OCI-LY1 (cell line): Measurements from ENCODE around the gene FRMD6.

Experiments used
- H2AFZ ChIP-seq: fragments of 200-600 bp; sonication (generic), shearing (Covaris generic); 2 replicates; pipeline ENCODE4 v1.6.0; 2014; ENCODE audit warnings: antibody characterized with exemption, mild to moderate bottlenecking, low read length
- H3F3A ChIP-seq: fragments of 200-600 bp; sonication (generic), shearing (Covaris generic); 2 replicates; pipeline ENCODE4 v1.6.0; 2014; ENCODE audit warnings: mild to moderate bottlenecking, antibody characterized with exemption, low read length, moderate library complexity; ENCODE audit not compliant: insufficient read depth
- H3K27ac ChIP-seq: fragments of 200-600 bp; sonication (generic); 2 replicates; pipeline ENCODE4 v1.5.1; 2014; ENCODE audit warnings: low read length, mixed run types, mild to moderate bottlenecking, low read depth; ENCODE audit not compliant: poor library complexity, severe bottlenecking
- H3K27me3 ChIP-seq: fragments of 200-600 bp; sonication (generic); 2 replicates; pipeline ENCODE4 v1.6.0; 2014; ENCODE audit warnings: antibody characterized with exemption, mild to moderate bottlenecking, low read length, moderate library complexity; ENCODE audit not compliant: insufficient read depth
- H3K36me3 ChIP-seq: fragments of 200-600 bp; sonication (generic); 2 replicates; pipeline ENCODE4 v1.6.1; 2014; ENCODE audit warnings: mild to moderate bottlenecking, antibody characterized with exemption, low read length, moderate library complexity, mixed read lengths; ENCODE audit not compliant: insufficient read depth
- H3K4me1 ChIP-seq: fragments of 200-600 bp; sonication (generic); 2 replicates; pipeline ENCODE4 v1.5.1; 2014; ENCODE audit warnings: mild to moderate bottlenecking, low read length, moderate library complexity; ENCODE audit not compliant: insufficient read depth, severe bottlenecking
- H3K4me2 ChIP-seq: fragments of 200-600 bp; sonication (generic), shearing (Covaris generic); 2 replicates; pipeline ENCODE4 v1.6.1; 2014; ENCODE audit warnings: low read length
- H3K4me3 ChIP-seq: fragments of 200-600 bp; sonication (generic); 2 replicates; pipeline ENCODE4 v1.5.1; 2014; ENCODE audit warnings: low read length, low read depth, mild to moderate bottlenecking, mixed read lengths; ENCODE audit not compliant: poor library complexity, severe bottlenecking
- H3K79me2 ChIP-seq: fragments of 200-600 bp; shearing (Covaris generic); 2 replicates; pipeline ENCODE4 v1.6.1; 2016; ENCODE audit warnings: mixed run types, low read length, mixed read lengths; ENCODE audit not compliant: insufficient read depth
- H3K9ac ChIP-seq: fragments of 200-600 bp; sonication (generic), shearing (Covaris generic); 2 replicates; pipeline ENCODE4 v1.6.1; 2014; ENCODE audit warnings: mild to moderate bottlenecking, low read length, mixed read lengths
- H3K9me2 ChIP-seq: fragments of 200-600 bp; sonication (generic), shearing (Covaris generic); 2 replicates; pipeline ENCODE4 v1.6.1; 2014; ENCODE audit warnings: low read depth, mild to moderate bottlenecking, low read length, mixed read lengths
- H3K9me3 ChIP-seq: fragments of 200-600 bp; shearing (Covaris generic); 2 replicates; pipeline ENCODE4 v1.6.1; 2014; ENCODE audit warnings: low read length, mixed read lengths
- H4K20me1 ChIP-seq: fragments of 200-600 bp; sonication (generic), shearing (Covaris generic); 2 replicates; pipeline ENCODE4 v1.6.0; 2016; ENCODE audit warnings: mild to moderate bottlenecking, low read length; ENCODE audit not compliant: insufficient read depth
- CTCF ChIP-seq: fragments of 200-600 bp; sonication (generic), shearing (Covaris generic); IDR thresholded peaks from 2 replicates; pipeline ENCODE4 v1.5.1; 2017; ENCODE audit warnings: mild to moderate bottlenecking, antibody characterized with exemption, low read length, moderate library complexity, mixed read lengths
- EZH2 ChIP-seq: fragments of 200-600 bp; sonication (generic), shearing (Covaris generic); IDR thresholded peaks from 2 replicates; pipeline ENCODE4 v1.8.0; 2017; ENCODE audit warnings: borderline replicate concordance, mixed run types, mild to moderate bottlenecking, antibody characterized with exemption, low read length, moderate library complexity, mixed read lengths

The FRMD6 gene

GRCh38 chr14:51609251-51609954 is 42.3 kb upstream of the FRMD6 start:
- Histone ChIP-seq H3K9ac (no peak overlapping the region), H3K4me2 (no peak overlapping the region), H3K9me2 (no peaks in the 10 kb centered on the region), H2AFZ (no peak overlapping the region), H3K79me2 (no peaks in the 10 kb centered on the region), H3K27me3 (no peaks in the 10 kb centered on the region), H3K27ac (no peak overlapping the region), H3K4me3 (no peak overlapping the region), H3K9me3 (no peaks in the 10 kb centered on the region), H3K36me3 (no peaks in the 10 kb centered on the region), H3K4me1 (no peaks in the 10 kb centered on the region), H3F3A (no peaks in the 10 kb centered on the region), H4K20me1 (no peaks in the 10 kb centered on the region)
- no peak for TF ChIP-seq EZH2
- TF ChIP-seq CTCF, result no peak

- Histone ChIP-seq H3F3A (no peaks in the 10 kb centered on the region), H3K9me3 (no peaks in the 10 kb centered on the region), H3K4me2 (no peak overlapping the region), H3K4me3 (no peak overlapping the region), H3K4me1 (no peaks in the 10 kb centered on the region), H3K27me3 (no peaks in the 10 kb centered on the region), H2AFZ (no peak overlapping the region), H3K9me2 (no peaks in the 10 kb centered on the region), H4K20me1 (no peaks in the 10 kb centered on the region), H3K9ac (no peak overlapping the region), H3K36me3 (no peaks in the 10 kb centered on the region), H3K27ac (no peak overlapping the region), H3K79me2 (no peaks in the 10 kb centered on the region)
- TF ChIP-seq CTCF, result no peak
Observed at GRCh38 chr14:51609955-51610283, 41.8 kb upstream of the FRMD6 start.

- no peaks in the 10 kb centered on the region for H3F3A ChIP-seq
- no peak overlapping the region for H3K4me3 ChIP-seq
- no peaks in the 10 kb centered on the region for H3K27me3 ChIP-seq
- H3K36me3 ChIP-seq, result no peaks in the 10 kb centered on the region
- no peaks in the 10 kb centered on the region for H4K20me1 ChIP-seq
- no peaks in the 10 kb centered on the region for H3K9me2 ChIP-seq
- no peak for TF ChIP-seq EZH2
- no peak for TF ChIP-seq CTCF
- no peak overlapping the region for H3K9ac ChIP-seq
- no peaks in the 10 kb centered on the region for H3K9me3 ChIP-seq
- no peak overlapping the region for H2AFZ ChIP-seq
- no peaks in the 10 kb centered on the region for H3K4me1 ChIP-seq
- no peak overlapping the region for H3K27ac ChIP-seq
- no peaks in the 10 kb centered on the region for H3K79me2 ChIP-seq
- H3K4me2 ChIP-seq, result no peak overlapping the region
Observed at GRCh38 chr14:51610771-51611170, 40.9 kb upstream of the FRMD6 start.
